K562 (cell line): ENCODE data around the gene RGS3. TPM values are rescaled to one million over a fixed set of nuclear protein-coding genes. Genes with fewer than 3 reads are reported as not detected.

Experiments
- ATAC-seq: fragments of 200-7000 bp; cut with Tn5 transposase; 3 replicates; pipeline ENCODE4 v1.9.1; 2020; ENCODE audit warnings: moderate library complexity
- BruUV-seq: library from RNA; stranded (reverse); fragments of 400-500 nt; replicated peaks from 2 replicates; lab custom pipeline; 2021; lab: Mats Ljungman, UMichigan
- CTCF ChIA-PET: fragments of 300-600 bp; formaldehyde crosslinking; extraction: SDS; loops from one replicate; lab custom pipeline; 2021; ENCODE audit warnings: low intra/inter-chr PET ratio; lab: Yijun Ruan, JAX
- POLR2A ChIA-PET: fragments of 300-600, 350-650 bp; sonication (Branson Sonifier 250); formaldehyde crosslinking; extraction: SDS; loops from one replicate; lab custom pipeline; 2021; ENCODE audit warnings: antibody characterized with exemption, inconsistent platforms; lab: Yijun Ruan, JAX
- DNase-seq, 4 experiments: peaks; one replicate each; pipeline versions ENCODE4 v3.0.0 to v3.0.0-alpha.2; 2011 to 2018; ENCODE audit warnings: low spot score in 3 of 4, mixed read lengths in 3 of 4; ENCODE audit errors: extremely low read depth in 1 of 4
- FAIRE-seq: peaks from 2 replicates; lab custom pipeline; 2011; peaks lifted over from hg19 to GRCh38; lab: Jason Lieb, UNC
- H2AFZ ChIP-seq: 2 replicates; pipeline ENCODE4 v1.6.0; 2011; ENCODE audit warnings: low read depth, low read length, control low read depth, inconsistent platforms
- H3K27ac ChIP-seq: fragments of 200-600 bp; 3 replicates; pipeline ENCODE4 v1.8.0; 2011; ENCODE audit warnings: low read depth, mild to moderate bottlenecking, control low read depth, inconsistent platforms, low read length, moderate library complexity, mixed read lengths; ENCODE audit errors: extremely low read depth
- H3K27me3 ChIP-seq, 2 experiments: fragments of 300-600 bp in 1 of 2; 2 replicates in 1 of 2; 3 replicates in 1 of 2; pipeline versions ENCODE4 v1.6.0 to v1.8.0; 2011; ENCODE audit warnings: inconsistent platforms in 2 of 2, low read length in 2 of 2, mild to moderate bottlenecking in 1 of 2, mixed read lengths in 1 of 2, moderate library complexity in 1 of 2; ENCODE audit not compliant: control insufficient read depth in 2 of 2, insufficient read depth in 2 of 2
- H3K36me3 ChIP-seq: fragments of 300-600 bp; 3 replicates; pipeline ENCODE4 v1.8.0; 2011; ENCODE audit warnings: mild to moderate bottlenecking, low read length, inconsistent platforms; ENCODE audit not compliant: control insufficient read depth, insufficient read depth
- H3K4me1 ChIP-seq, 2 experiments: fragments of 200-600 bp in 1 of 2; replicated peaks in 1 of 2; 2 replicates in 1 of 2; 3 replicates in 1 of 2; pipeline versions ENCODE4 v1.5.1 to v1.8.0; 2011; ENCODE audit warnings: inconsistent platforms in 2 of 2, low read length in 2 of 2, mild to moderate bottlenecking in 1 of 2, mixed read lengths in 1 of 2, moderate library complexity in 1 of 2; ENCODE audit not compliant: control insufficient read depth in 2 of 2, insufficient read depth in 2 of 2
- H3K4me2 ChIP-seq: 2 replicates; pipeline ENCODE4 v1.6.1; 2011; ENCODE audit warnings: low read length, control low read depth, inconsistent platforms, mixed read lengths; ENCODE audit not compliant: insufficient read depth
- H3K4me3 ChIP-seq: fragments of 200-600 bp; sonication (generic), shearing (Covaris generic); 2 replicates; pipeline ENCODE4 v1.5.1; 2016; ENCODE audit warnings: control low read depth, inconsistent platforms
- H3K79me2 ChIP-seq: fragments of 200-600 bp; 3 replicates; pipeline ENCODE4 v1.8.0; 2011; ENCODE audit warnings: low read length, inconsistent platforms; ENCODE audit not compliant: control insufficient read depth, insufficient read depth
- H3K9ac ChIP-seq, 2 experiments: 2 replicates each; pipeline versions ENCODE4 v1.6.0 to v1.6.1; 2011; ENCODE audit warnings: low read depth in 2 of 2, low read length in 2 of 2, control low read depth in 1 of 2, inconsistent platforms in 1 of 2, mild to moderate bottlenecking in 1 of 2, mixed read lengths in 1 of 2; ENCODE audit not compliant: insufficient read depth in 1 of 2
- H3K9me1 ChIP-seq: one replicate; pipeline ENCODE4 v1.6.0; 2011; ENCODE audit warnings: inconsistent platforms, mild to moderate bottlenecking, low read length, moderate library complexity; ENCODE audit not compliant: control insufficient read depth, insufficient read depth
- H3K9me3 ChIP-seq: replicated peaks from 2 replicates; pipeline ENCODE4 v1.5.1; 2011; ENCODE audit warnings: low read depth, low read length, inconsistent platforms; ENCODE audit not compliant: control insufficient read depth, insufficient read depth
- H4K20me1 ChIP-seq: replicated peaks from 2 replicates; pipeline ENCODE4 v1.6.1; 2011; ENCODE audit warnings: low read length, inconsistent platforms, mixed read lengths; ENCODE audit not compliant: control insufficient read depth, insufficient read depth
- ADNP ChIP-seq: fragments of 200-800 bp; sonication (Bioruptor generic); IDR thresholded peaks from 2 replicates; pipeline ENCODE4 v1.6.1; 2016; ENCODE audit warnings: missing genetic modification characterization, missing compliant biosample characterization
- CBX2 ChIP-seq: fragments of 200-600 bp; sonication (generic); IDR thresholded peaks from one replicate; pipeline ENCODE4 v1.6.1; 2012; ENCODE audit warnings: mild to moderate bottlenecking, low read length, inconsistent platforms; ENCODE audit not compliant: insufficient read depth, poor library complexity, severe bottlenecking
- CGGBP1 ChIP-seq: fragments of 250-450 bp; sonication (Bioruptor Pico); IDR thresholded peaks from 2 replicates; pipeline ENCODE4 v1.9.0; 2021; ENCODE audit warnings: mild to moderate bottlenecking
- MAZ ChIP-seq, 2 experiments: fragments of 450-650 bp in 1 of 2; sonication (generic) in 1 of 2; formaldehyde crosslinking; IDR thresholded peaks in 1 of 2; conservative IDR thresholded peaks in 1 of 2; 2 replicates each; pipeline versions ENCODE4 v1.4.0 to v1.5.0; 2020; ENCODE audit warnings: mild to moderate bottlenecking in 1 of 2, missing genetic modification reagents in 1 of 2
- NBN ChIP-seq: fragments of 450-650 bp; IDR thresholded peaks from 2 replicates; pipeline ENCODE4 v1.6.1; 2016; ENCODE audit warnings: low read depth, mild to moderate bottlenecking
- NFE2L1 ChIP-seq: fragments of 450-650 bp; IDR thresholded peaks from 2 replicates; pipeline ENCODE4 v1.6.1; 2016; ENCODE audit warnings: missing genetic modification characterization, low read depth, mild to moderate bottlenecking, missing compliant biosample characterization, moderate library complexity, borderline replicate concordance
- NFRKB ChIP-seq: fragments of 450-650 bp; IDR thresholded peaks from 2 replicates; pipeline ENCODE4 v1.6.1; 2016; ENCODE audit warnings: low read depth
- NKRF ChIP-seq: fragments of 450-650 bp; IDR thresholded peaks from 2 replicates; pipeline ENCODE4 v1.6.1; 2016; ENCODE audit warnings: borderline replicate concordance
- NR4A1 ChIP-seq, 2 experiments: fragments of 250-450 bp in 1 of 2; fragments of 450-650 bp in 1 of 2; sonication (Bioruptor Pico) in 1 of 2; IDR thresholded peaks; 2 replicates each; pipeline versions ENCODE4 v1.4.0 to v1.6.1; 2016 to 2020; ENCODE audit warnings: mild to moderate bottlenecking in 2 of 2, missing compliant biosample characterization in 1 of 2, missing genetic modification characterization in 1 of 2, moderate library complexity in 1 of 2
- POLR2H ChIP-seq: IDR thresholded peaks from 2 replicates; pipeline ENCODE4 v1.6.1; 2016; ENCODE audit warnings: missing genetic modification characterization, low read depth, mild to moderate bottlenecking, control low read depth, missing compliant biosample characterization, moderate library complexity
- RBM15 ChIP-seq: fragments of 200-400 bp; formaldehyde crosslinking; IDR thresholded peaks from 2 replicates; pipeline ENCODE4 v1.6.1; 2018; ENCODE audit warnings: mild to moderate bottlenecking, low read length, moderate library complexity; ENCODE audit not compliant: insufficient read depth
- RFX5 ChIP-seq: IDR thresholded peaks from 2 replicates; pipeline ENCODE4 v1.6.1; 2011; ENCODE audit warnings: low read depth, mild to moderate bottlenecking, improper control_type of control experiment, low read length
- SMAD1 ChIP-seq: fragments of 150-350 bp; IDR thresholded peaks from 2 replicates; pipeline ENCODE4 v1.6.1; 2014; ENCODE audit warnings: low read length, low read depth; ENCODE audit not compliant: partially characterized antibody
- SMAD3 ChIP-seq: fragments of 450-650 bp; formaldehyde crosslinking; conservative IDR thresholded peaks from 2 replicates; pipeline ENCODE4 v1.4.0; 2020; ENCODE audit warnings: mild to moderate bottlenecking
- TEAD4 ChIP-seq, 2 experiments: sonication (generic) in 1 of 2; formaldehyde crosslinking in 1 of 2; IDR thresholded peaks; 2 replicates each; pipeline versions ENCODE4 v1.6.1 to v1.8.0; 2012 to 2022; ENCODE audit warnings: borderline replicate concordance in 1 of 2, inconsistent platforms in 1 of 2, low read length in 1 of 2, mild to moderate bottlenecking in 1 of 2, missing genetic modification reagents in 1 of 2
- ZNF12 ChIP-seq: sonication (generic); formaldehyde crosslinking; IDR thresholded peaks from 2 replicates; pipeline ENCODE4 v1.4.0; 2020; ENCODE audit warnings: mild to moderate bottlenecking, missing genetic modification reagents
- ZNF408 ChIP-seq: fragments of 250-450 bp; sonication (Bioruptor Pico); IDR thresholded peaks from 2 replicates; pipeline ENCODE4 v1.4.0; 2020; ENCODE audit warnings: low read depth, mild to moderate bottlenecking, moderate library complexity
- ZNF41 ChIP-seq: fragments of 250-450 bp; sonication (Bioruptor Pico); conservative IDR thresholded peaks from 2 replicates; pipeline ENCODE4 v1.4.0; 2020; ENCODE audit warnings: mild to moderate bottlenecking
- ZNF717 ChIP-seq: fragments of 250-450 bp; sonication (Bioruptor Pico); IDR thresholded peaks from 2 replicates; pipeline ENCODE4 v1.5.0; 2021
- WGBS: fragments of 100-300 bp; shearing (Covaris generic); methylation state at CpG from one replicate; pipeline ENCODE4 v1.1.6; 2016; ENCODE audit warnings: low coverage, mixed read lengths; ENCODE audit not compliant: insufficient coverage; ENCODE audit errors: missing lambda C conversion rate; 5-methylcytosine and 5-hydroxymethylcytosine counted together
- in situ Hi-C: fragments of 300-500 bp; cut with MboI; formaldehyde crosslinking; loops from 4 replicates; pipeline ENCODE4 v1.15.0; 2018; ENCODE audit warnings: inconsistent platforms, mixed read lengths
- intact Hi-C: fragments of 100-400 bp; cut with micrococcal nuclease; formaldehyde crosslinking; loops from 2 replicates; pipeline ENCODE4 v1.14.2; 2022
- polyA plus RNA-seq, 8 experiments: library from polyadenylated mRNA; depleted of rRNA in 4 of 8; stranded (reverse) in 5 of 8; unstranded in 3 of 8; fragments of >200 nt; fragmentation: Nextera tagmentation in 2 of 8; fragmentation: Illumina TruSeq in 1 of 8; extraction: Ambion mirVana in 2 of 8; extraction: Trizol in 1 of 8; gene quantifications; 2 replicates each; pipeline versions ENCODE4 v1.2.1 to v1.2.3, GENCODE V29; 2011 to 2014; ENCODE audit warnings: inconsistent platforms in 1 of 8, missing spikeins in 1 of 8
- total RNA-seq, 7 experiments: library from RNA; depleted of rRNA in 6 of 7; stranded (reverse); fragments of >200 nt in 6 of 7; fragmentation: Illumina TruSeq in 2 of 7; extraction: Trizol in 2 of 7; gene quantifications; 2 replicates each; pipeline versions ENCODE4 v1.2.1 to v1.2.3, GENCODE V29; 2011 to 2021; ENCODE audit warnings: low replicate concordance in 1 of 7

The RGS3 gene
- total and polyA plus RNA-seq, 9 of the 15 experiments (the other 6 are each of a cell fraction or from before 2014, with no cell fraction given), result 0.08 to 2.9 (median 0.95) TPM

GRCh38 chr9:113617550-113617949 lies 154.0 kb downstream of the RGS3 start:
- Histone ChIP-seq H3K4me2 (no peak overlapping the region), H3K79me2 (no peaks in the 10 kb centered on the region), H3K9me3 (no peaks in the 10 kb centered on the region), H3K4me3 (no peak overlapping the region), H3K27me3 (peaks cover 28 to 61% of the 10 kb centered on the region in 2 experiments; a peak in 4 of 5 replicates), H3K36me3 (no peaks in the 10 kb centered on the region), H3K4me1 (no peaks in the 10 kb centered on the region; a peak in 2 of 5 replicates), H2AFZ (no peak overlapping the region), H3K9ac (no peak overlapping the region), H3K27ac (no peak overlapping the region), H3K9me1 (no peaks in the 10 kb centered on the region), H4K20me1 (no peaks in the 10 kb centered on the region; the same call in 1 of the 2 replicates)
- 32% methylated on average over 6 of the region's 6 CpGs for WGBS
- DNase-seq (no peak), FAIRE-seq (no peak), ATAC-seq (no peak)
- in situ Hi-C loops, result no loop called here
- TF ChIP-seq POLR2H (tag) (no peak), CBX2 (no peak), ZNF12 (CRISPR knock-in tag) (no peak), NFRKB (no peak), TEAD4 (IDR thresholded peaks at IDR 0.05; ENCODE audit: low read length) (no peak), TEAD4 (CRISPR knock-in tag; IDR thresholded peaks at IDR 0.05; ENCODE audit: borderline replicate concordance) (no peak), NKRF (no peak), ZNF408 (CRISPR knock-in tag) (no peak), NR4A1 (CRISPR knock-in tag; IDR thresholded peaks at IDR 0.05) (no peak), NR4A1 (tag; IDR thresholded peaks at IDR 0.05) (no peak), NBN (no peak), ADNP (no peak), RFX5 (no peak), NFE2L1 (tag) (no peak), ZNF717 (CRISPR knock-in tag) (no peak), ZNF41 (CRISPR knock-in tag) (no peak), SMAD3 (CRISPR knock-in tag) (no peak), MAZ (CRISPR knock-in tag; conservative IDR thresholded peaks at IDR 0.05 in 1 of 2, IDR thresholded peaks at IDR 0.05 in 1 of 2) (no peak), RBM15 (no peak), SMAD1 (no peak), CGGBP1 (CRISPR knock-in tag) (no peak)
- CTCF ChIA-PET, result no interaction called here
- intact Hi-C loops, result no loop called here
- BruUV-seq, result no TSS peak
- POLR2A ChIA-PET, result interaction anchor here (1.3 kb wide), 1 partner anchor 38 kb away, joined by 3 read pairs; no protein-coding TSS in a partner anchor
